GM12864 (cell line): ENCODE data around the gene CD320.
"Not testable (repeated sequence)": the region's sequence is repeated elsewhere in the genome, so short reads cannot be mapped to it uniquely, and the experiment has no call there.

Experiments
- DNase-seq: peaks from one replicate; pipeline ENCODE4 v3.0.0-alpha.2; 2011; ENCODE audit warnings: low read depth
- H3K4me3 ChIP-seq: 2 replicates; pipeline ENCODE4 v1.5.1; 2011; ENCODE audit warnings: mild to moderate bottlenecking, low read depth, low read length, control low read depth
- TF ChIP-seq, protein P1 (sequence below): IDR thresholded peaks from 2 replicates; pipeline ENCODE4 v1.5.1; 2011; ENCODE audit warnings: low read depth, mild to moderate bottlenecking, moderate library complexity, low read length, control low read depth, inconsistent platforms; ENCODE audit errors: missing control alignments

The CD320 gene

DNA sequence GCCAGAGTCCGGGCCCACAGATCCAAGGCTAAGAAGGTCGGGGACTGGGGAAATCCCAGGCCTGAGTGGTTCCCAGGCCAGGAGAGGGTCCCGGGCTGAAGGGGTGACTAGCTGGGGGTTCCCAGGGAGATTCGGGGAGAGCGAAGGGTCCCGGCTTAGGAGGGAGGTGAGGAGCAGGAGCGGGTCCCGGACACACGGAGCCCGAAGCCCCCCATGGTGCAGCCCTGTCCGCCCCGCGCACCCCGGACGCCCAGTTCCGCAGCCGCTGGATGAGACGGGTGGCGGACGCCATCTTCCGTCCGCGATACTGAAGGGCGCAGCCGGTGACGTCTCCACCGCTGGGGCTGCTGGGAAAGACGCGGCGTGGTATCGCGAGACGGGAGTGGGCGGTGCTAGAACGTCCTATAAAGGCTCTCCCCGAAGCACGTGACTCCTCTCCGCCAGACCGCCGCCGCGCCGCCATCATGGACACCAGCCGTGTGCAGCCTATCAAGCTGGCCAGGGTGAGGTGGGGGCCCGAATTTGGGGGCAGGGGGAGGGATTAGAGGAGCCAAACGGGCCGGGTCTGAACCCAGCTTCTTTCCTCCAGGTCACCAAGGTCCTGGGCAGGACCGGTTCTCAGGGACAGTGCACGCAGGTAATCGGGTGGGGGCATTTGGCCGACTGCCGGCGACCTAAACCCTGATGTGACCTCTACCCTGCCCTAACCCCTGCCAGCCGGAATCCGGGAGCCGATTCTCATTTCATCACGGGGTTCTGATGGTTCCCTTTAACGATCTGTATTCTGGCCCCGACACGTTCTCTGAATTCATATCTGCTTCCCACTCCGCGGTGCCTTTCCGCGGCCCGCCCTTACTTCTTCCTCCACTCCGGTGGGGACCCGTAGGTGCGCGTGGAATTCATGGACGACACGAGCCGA is 13.2 kb upstream of the CD320 start, which contains the start of the genes NDUFA7 and RPS28:
Gene NDUFA7, minus strand, starts transcription at position 309 of the 919 bp plus-strand sequence. Its CDS starts 17 bp downstream, at position 292.
Gene RPS28, plus strand, starts transcription at position 430 of the 919 bp plus-strand sequence. Its CDS starts 35 bp downstream, at position 465.
- peak within 1 kb of the TSS; percentile 100 for H3K4me3 ChIP-seq
- DNase-seq, result peak; percentile 89
- TF ChIP-seq, protein P1, sequence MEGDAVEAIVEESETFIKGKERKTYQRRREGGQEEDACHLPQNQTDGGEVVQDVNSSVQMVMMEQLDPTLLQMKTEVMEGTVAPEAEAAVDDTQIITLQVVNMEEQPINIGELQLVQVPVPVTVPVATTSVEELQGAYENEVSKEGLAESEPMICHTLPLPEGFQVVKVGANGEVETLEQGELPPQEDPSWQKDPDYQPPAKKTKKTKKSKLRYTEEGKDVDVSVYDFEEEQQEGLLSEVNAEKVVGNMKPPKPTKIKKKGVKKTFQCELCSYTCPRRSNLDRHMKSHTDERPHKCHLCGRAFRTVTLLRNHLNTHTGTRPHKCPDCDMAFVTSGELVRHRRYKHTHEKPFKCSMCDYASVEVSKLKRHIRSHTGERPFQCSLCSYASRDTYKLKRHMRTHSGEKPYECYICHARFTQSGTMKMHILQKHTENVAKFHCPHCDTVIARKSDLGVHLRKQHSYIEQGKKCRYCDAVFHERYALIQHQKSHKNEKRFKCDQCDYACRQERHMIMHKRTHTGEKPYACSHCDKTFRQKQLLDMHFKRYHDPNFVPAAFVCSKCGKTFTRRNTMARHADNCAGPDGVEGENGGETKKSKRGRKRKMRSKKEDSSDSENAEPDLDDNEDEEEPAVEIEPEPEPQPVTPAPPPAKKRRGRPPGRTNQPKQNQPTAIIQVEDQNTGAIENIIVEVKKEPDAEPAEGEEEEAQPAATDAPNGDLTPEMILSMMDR, result peak; percentile 35

DNA sequence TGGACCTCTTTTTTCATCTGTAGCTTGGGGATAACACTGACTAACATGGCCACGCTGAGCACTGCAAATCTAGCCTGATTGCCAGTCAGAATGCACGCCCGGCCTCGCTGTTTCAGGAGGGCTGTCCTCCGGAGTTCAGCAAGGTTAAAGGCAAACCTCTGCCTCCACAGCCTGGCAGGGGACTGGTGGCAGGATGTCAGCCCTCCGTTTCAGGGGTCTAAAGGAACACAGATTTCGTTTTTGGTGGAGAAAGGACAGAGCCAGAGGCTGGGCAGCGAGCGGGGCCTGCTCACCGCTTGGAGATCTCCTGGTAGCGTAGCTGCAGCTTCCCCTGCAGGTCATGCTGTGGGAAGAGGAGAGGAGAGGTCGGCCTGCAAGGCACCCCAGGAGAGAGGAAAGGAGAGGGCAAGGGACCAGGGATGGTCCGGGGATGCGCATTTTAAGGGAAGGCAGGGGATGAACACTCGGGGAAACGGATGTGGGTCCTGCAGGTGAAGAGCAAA is 12.5 kb upstream of the CD320 start:
- no peak for DNase-seq
- TF ChIP-seq, protein P1, result no peak
- peak overlapping the region; percentile 100 for H3K4me3 ChIP-seq

DNA sequence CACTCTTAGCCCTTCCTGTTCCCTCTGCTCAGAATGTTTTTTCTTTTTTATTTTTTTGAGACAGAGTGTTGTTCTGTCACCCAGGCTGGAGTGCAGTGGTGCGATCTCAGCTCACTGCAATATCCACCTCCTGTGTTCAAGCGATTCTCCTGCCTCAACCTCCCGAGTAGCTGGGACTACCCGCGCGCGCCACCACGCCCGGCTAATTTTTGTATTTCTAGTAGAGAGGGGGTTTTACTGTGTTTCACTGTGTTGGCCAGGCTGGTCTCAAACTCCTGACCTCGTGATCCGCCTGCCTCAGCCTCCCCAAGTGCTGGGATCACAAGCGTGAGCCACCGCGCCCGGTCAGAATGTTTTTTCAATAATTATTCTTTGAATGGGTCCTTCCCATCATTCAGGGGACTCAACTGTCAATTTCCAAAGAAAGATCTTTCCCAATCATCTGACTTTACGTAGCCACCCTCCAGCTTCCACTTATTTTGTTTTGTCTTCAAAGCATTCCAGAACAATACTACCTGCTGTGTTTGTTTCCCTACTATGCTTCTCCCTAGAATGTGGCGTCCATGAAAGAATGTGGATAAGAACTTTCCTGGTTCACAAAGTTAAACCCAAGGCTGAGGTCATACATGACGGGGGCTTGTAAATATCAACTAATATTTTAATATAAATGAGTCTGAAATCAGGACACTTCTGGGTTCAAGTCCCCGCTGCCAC is 11.8 kb upstream of the CD320 start:
- peak overlapping the region; percentile 100 for H3K4me3 ChIP-seq
- DNase-seq, result no peak
- TF ChIP-seq, protein P1, result no peak

DNA sequence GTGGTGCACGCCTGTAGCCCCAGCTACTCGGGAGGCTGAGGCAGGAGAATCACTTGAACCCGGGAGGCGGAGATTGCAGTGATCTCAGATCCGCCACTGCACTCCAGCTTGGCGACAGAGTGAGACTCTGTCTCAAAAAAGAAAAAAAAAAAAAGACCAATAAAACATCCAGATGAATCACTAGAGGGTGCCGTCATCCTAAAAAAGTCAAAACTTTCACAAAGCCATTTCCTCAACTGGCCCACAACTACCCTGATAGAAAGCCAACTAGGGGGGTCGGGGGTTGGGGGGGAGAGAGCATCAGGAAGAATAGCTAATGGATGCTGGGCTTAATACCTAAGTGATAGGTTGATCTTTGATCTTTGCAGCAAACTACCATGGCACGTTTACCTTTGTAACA is 10.7 kb upstream of the CD320 start:
- not testable (repeated sequence) for H3K4me3 ChIP-seq, DNase-seq

DNA sequence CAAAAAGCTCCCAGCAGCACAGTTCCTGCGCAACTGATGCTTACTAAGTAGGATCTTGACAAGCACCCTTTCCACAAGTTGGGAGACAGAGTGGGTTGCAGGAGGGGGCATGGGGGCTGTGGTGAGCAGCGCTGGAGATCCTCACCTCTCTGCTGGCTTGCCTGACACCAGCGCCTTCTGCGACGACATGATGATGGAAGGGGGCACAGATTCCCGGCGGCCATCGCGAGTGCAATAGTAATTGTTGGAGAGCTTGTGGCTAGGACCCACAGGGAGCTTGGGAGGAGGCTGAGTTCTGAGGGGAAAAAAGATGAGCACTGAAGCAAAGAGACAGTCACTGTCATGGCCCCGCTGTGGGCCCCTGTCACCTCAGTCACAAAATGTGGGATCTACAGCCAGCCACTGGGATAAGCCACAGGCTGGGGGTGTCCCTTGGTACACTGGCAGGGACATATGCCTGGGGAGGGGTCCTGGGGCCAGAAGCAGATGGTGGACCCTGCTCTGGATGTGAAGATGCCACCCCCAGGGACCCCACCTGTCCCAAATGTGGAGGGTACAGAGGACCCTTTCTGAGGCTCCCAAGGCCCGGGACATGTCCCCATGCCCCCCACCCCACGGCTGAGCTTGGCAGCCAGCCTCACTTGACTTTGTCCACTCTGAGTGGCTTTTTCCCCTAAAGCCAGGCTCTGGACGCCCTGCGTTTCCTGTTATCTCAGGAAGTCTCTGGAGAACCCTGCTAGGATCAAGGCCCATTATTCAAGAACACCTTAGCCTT is 8.4 kb upstream of the CD320 start:
- no peak for DNase-seq
- no peak overlapping the region for H3K4me3 ChIP-seq
- TF ChIP-seq, protein P1, result no peak

DNA sequence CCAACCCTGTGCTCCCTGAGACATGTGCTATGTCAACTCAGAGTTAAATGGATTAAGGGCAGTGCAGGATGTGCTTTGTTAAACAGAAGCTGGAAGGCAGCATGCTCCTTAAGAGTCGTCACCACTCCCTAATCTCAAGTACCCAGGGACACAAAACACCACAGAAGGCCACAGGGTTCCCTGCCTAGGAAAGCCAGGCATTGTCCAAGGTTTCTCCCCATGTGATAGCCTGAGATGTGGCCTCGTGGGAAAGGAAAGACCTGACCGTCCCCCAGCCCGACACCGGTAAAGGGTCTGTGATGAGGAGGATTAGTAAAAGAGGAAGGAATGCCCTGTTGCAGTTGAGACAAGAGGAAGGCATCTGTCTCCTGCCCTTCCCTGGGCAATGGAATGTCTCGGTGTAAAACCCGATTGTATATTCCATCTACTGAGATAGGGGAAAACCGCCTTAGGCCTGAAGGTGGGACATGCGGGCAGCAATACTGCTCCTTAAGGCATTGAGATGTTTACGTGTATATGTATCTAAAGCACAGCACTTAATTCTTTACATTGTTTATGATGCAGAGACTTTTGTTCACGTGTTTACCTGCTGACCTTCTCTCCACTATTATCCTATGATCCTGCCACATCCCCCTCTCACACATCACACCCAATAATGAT is 7.0 kb upstream of the CD320 start:
- H3K4me3 ChIP-seq, DNase-seq: not testable (repeated sequence)
